ENCODE data around the gene RUNX3. TPM values are rescaled to one million over a fixed set of nuclear protein-coding genes. Genes with fewer than 3 reads are reported as not detected.

RUNX3 gene
- total and polyA plus RNA-seq, 2 of the 8 experiments (the other 6 are each of a cell fraction or from before 2014, with no cell fraction given), result 0.62 to 0.82 TPM

GRCh38 chr1:24930260-24931145, at the start of gene RUNX3 (continued):
- no peak for TF ChIP-seq EP300 (IDR thresholded peaks at IDR 0.05; ENCODE audit: borderline replicate concordance in 1 of 2, low read depth in 2 of 2, low read length in 2 of 2)
- no peak for TF ChIP-seq JUND (IDR thresholded peaks at IDR 0.05; ENCODE audit: low read length)
- TF ChIP-seq TAF1 (IDR thresholded peaks at IDR 0.05; ENCODE audit: low read depth, low read length), result no peak
- TF ChIP-seq, protein P1, sequence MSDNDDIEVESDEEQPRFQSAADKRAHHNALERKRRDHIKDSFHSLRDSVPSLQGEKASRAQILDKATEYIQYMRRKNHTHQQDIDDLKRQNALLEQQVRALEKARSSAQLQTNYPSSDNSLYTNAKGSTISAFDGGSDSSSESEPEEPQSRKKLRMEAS (IDR thresholded peaks at IDR 0.05), result no peak
- TF ChIP-seq, protein P2, sequence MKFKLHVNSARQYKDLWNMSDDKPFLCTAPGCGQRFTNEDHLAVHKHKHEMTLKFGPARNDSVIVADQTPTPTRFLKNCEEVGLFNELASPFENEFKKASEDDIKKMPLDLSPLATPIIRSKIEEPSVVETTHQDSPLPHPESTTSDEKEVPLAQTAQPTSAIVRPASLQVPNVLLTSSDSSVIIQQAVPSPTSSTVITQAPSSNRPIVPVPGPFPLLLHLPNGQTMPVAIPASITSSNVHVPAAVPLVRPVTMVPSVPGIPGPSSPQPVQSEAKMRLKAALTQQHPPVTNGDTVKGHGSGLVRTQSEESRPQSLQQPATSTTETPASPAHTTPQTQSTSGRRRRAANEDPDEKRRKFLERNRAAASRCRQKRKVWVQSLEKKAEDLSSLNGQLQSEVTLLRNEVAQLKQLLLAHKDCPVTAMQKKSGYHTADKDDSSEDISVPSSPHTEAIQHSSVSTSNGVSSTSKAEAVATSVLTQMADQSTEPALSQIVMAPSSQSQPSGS (IDR thresholded peaks at IDR 0.05; ENCODE audit: low read length), result no peak
- TF ChIP-seq CHD1 (IDR thresholded peaks at IDR 0.05; ENCODE audit: low read depth, low read length), result no peak
- peak; percentile 37; the same call in 1 of the 2 replicates for TF ChIP-seq CBX8 (IDR thresholded peaks at IDR 0.05; ENCODE audit: borderline replicate concordance, low read depth, low read length)
- TF ChIP-seq BRCA1 (IDR thresholded peaks at IDR 0.05; ENCODE audit: low read depth, low read length), result no peak
- no peak for TF ChIP-seq YY1 (IDR thresholded peaks at IDR 0.05; ENCODE audit: low read depth, low read length)
- peak; percentile 71 for TF ChIP-seq KDM4A (IDR thresholded peaks at IDR 0.05; ENCODE audit: low read depth, low read length, severe bottlenecking)
- no peak for TF ChIP-seq ZNF274 (IDR thresholded peaks at IDR 0.05; ENCODE audit: borderline replicate concordance, extremely low read depth, low read length)

Measured in H1 (cell line).